ENCODE measurements around the gene NTM.

- TF ChIP-seq POLR2A (IDR thresholded peaks at IDR 0.05; ENCODE audit: borderline replicate concordance, extremely low read depth, insufficient read depth, insufficient read length) (no peak), CTCF (IDR thresholded peaks at IDR 0.05 in 2 of 3, conservative IDR thresholded peaks at IDR 0.05 in 1 of 3; ENCODE audit: borderline replicate concordance in 1 of 3, insufficient read depth in 1 of 3, low read depth in 2 of 3, low read length in 2 of 3) (no peak), SIN3A (IDR thresholded peaks at IDR 0.05; ENCODE audit: low read depth) (no peak), JUND (IDR thresholded peaks at IDR 0.05) (no peak), ZFX (IDR thresholded peaks at IDR 0.05) (no peak), EZH2phosphoT487 (IDR thresholded peaks at IDR 0.05; ENCODE audit: borderline replicate concordance) (no peak), REST (IDR thresholded peaks at IDR 0.05; ENCODE audit: low read depth) (no peak), MAX (IDR thresholded peaks at IDR 0.05) (no peak), POLR2AphosphoS5 (IDR thresholded peaks at IDR 0.05; ENCODE audit: low read depth, low read length) (no peak)
Observed at GRCh38 chr11:131356206-131356605, 14.2 kb upstream of the NTM start.

Data from HCT116 (cell line).